NCI-H2107 treated with DMSO at 0.1 percent for 48 hours (cell line): ENCODE measurements around the gene CAP2.
"Not testable (repeated sequence)": the region's sequence is repeated elsewhere in the genome, so short reads cannot be mapped to it uniquely, and the experiment has no call there.

Experiments used
- DNase-seq: peaks from one replicate; lab custom pipeline; 2025; ENCODE audit not compliant: unreplicated experiment; lab: John Stamatoyannopoulos, UW

Gene CAP2

DNA sequence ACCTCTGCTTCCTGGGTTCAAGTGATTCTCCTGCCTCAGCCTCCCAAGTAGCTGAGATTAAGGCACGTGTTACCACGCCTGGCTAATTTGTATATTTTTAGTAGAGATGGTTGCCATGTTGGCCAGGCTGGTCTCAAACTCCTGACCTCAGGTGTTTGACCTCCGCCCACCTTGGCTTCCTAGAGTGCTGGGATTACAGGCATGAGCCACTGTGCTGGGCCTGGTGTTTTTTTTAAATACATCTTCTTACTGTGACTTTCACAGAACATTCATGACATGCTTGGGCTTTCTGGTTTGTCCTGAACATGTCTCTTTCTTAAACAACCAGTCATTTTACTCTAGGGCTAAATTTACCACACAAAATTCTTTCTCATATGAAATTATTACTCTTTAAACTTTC, 172.0 kb downstream of the CAP2 start:
- no peak for DNase-seq

DNA sequence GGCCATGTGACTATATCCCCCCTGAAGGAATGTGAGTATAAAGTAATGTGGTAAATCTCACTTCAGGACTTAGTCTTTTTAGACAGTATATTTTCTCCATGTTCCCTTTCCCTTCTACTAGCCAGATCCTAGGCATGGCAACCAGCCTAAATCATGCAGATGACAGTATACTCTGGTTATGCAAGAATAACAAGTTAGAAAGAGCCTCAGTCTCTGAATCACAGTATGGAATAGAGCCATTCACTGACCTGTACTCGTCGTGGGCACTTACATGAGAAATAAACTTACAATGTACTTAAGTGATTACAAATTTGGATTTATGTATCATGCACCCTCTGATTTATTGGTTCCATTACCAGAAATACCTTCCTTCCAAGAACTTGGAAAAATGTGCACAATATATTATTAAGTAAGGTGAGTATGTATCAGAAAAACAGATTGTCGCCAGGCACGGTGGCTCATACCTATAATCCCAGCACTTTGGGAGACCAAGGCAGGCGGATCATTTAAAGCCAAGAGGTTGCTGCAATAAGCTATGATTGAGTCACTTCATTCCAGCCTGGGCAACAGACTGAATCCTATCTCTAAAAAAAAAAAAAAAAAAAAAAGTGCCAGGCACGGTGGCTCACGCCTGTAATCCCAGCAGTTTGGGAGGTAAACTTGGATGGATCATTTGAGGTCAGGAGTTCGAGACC, 181.6 kb downstream of the CAP2 start:
- no peak for DNase-seq

DNA sequence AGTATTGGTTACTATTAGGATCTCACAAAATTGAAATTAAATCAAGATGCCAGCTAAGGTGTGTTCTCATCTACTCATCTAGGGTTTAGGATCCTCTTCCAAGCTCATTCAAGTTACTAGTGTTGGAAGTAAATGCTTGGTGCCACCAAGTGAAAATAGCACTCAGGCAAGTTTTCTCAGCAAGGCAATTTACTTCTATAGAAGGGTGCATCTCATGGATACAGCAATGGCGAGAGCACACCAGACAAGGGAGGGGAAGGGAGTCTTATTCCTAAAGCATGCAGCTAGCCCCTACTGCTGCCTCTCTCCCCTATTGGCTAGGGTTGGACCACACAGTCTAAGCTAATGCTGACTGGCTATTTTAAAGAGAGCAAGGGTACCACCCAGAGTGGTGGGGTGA, 183.7 kb downstream of the CAP2 start:
- DNase-seq = no peak

GRCh38 chr6:17580518-17581048, 187.2 kb downstream of the CAP2 start:
- DNase-seq = no peak

DNA sequence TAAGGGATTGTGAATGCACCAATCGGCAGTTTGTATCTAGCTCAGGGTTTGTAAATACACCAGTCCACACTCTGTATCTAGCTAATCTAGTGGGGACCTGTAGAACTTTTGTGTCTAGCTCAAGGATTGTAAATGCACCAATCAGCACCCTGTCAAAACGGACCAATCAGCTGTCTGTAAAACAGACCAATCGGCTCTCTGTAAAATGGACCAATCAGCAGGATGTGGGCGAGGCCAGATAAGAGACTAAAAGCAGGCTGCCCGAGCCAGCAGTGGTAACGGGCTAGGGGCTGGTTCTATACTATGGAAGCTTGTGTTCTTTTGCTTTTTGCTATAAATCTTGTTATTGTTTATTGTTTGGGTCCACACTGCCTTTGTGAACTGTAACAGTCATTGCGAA, 187.9 kb downstream of the CAP2 start:
- not testable (repeated sequence) for DNase-seq

GRCh38 chr6:17583811-17584210, 190.4 kb downstream of the CAP2 start:
- DNase-seq = no peak

DNA sequence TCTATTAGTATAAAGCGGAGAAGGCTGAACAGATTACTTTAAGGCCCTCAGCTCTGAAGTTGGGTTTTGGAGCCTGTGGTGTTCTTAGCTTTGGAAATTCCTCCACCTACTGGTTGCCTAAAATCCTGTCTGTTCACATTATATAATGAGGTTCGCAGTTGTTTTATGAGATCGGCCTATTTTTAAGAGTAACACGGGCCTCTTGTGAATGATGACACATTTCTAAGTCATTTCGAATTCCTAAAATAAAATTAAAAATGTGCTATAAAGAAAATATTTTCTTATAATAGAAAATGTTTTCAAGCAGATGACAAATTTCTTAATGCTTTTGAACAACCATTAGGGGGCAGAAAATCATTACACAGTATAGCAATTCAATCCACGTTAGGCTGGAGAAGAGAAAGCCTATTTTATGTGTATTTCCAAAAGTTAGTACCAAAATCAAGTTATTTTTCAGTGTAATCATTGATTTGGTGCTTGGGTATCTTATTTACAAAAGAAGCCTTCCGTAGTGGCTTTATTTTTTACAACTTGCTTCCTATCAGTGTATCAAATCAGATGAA, 190.9 kb downstream of the CAP2 start:
- DNase-seq = peak; percentile 66

DNA sequence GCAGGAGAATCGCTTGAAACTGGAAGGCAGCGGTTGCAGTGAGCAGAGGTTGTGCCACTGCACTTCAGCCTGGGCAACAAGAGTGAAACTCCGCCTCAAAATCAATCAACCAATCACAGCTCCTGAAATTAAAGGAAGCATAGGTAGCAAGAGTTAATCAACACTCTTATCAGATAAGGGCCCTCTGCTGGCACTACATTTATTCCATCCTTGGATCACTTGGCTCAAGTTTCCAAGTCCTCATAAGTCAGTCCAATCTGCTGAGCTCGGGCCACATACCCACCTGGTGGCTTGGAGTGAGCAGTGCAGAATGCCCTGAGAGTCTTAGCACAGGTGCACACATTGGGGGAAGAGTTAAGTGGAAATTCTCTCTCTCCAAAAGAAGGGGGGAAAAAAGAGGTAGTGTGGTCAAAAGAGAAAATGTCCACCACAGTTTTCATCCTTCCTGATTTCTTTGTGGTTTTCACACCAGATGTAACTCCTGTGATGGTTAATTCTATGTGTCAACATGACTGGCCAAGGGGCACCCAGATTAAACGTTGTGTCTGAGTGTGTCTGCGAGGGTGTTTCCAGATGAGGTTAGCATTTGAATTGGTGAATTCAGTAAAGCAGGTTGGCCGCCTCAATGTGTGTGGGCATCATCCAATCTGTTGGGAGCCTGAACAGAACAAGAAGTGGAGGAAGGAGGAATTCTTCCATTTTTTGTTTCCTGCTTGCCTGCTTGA, 192.5 kb downstream of the CAP2 start:
- DNase-seq = no peak

DNA sequence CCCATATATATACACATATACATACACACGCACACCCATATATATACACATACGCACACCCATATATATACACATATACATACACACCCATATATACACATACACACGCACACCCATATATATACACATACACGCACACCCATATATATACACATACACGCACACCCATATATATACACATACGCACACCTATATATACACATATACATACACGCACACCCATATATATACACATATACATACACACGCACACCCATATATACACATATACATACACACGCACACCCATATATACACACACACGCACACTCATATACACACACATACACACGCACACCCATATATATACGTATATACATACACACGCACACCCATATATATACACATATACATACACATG, 193.2 kb downstream of the CAP2 start:
- DNase-seq = not testable (repeated sequence)

DNA sequence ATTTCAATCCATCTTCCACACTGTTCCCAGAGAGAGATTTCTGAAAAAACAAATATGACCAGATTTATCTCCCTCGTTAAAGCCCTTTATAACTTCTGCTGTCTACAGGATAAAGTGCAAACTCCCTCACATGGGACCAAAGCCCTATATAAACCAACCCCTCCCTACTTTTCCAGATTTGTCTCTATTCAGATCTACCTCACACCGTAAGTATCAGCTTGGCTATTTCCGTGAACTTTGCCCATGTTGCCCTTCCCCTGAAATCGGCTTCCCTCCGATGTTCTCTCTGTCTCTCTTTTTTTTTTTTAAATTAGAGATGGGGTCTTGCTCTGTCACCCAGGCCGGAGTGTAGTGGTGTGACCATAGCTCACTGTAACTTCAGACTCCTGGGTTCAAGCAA, 194.6 kb downstream of the CAP2 start:
- no peak for DNase-seq

GRCh38 chr6:17589406-17590096, 196.2 kb downstream of the CAP2 start:
- peak; percentile 15 for DNase-seq

DNA sequence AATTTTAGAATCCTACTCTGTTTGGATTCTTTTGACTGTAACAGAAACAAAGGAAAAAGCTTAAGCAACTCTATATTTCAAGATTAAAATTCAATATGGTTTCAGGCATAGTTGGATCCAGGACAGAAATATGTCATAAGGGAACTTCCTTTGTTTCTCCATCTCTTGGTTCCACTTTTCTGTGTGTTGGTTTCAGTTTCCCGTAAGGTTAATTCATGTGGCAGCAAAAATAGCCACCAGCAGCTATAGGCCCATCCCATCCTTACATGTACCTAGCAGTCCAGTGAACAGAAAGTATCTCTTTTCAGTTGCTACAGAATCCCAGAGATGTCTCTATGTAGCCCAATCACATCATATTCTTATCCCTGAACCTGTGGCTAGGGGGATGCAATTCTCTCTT, 197.9 kb downstream of the CAP2 start:
- DNase-seq = no peak

DNA sequence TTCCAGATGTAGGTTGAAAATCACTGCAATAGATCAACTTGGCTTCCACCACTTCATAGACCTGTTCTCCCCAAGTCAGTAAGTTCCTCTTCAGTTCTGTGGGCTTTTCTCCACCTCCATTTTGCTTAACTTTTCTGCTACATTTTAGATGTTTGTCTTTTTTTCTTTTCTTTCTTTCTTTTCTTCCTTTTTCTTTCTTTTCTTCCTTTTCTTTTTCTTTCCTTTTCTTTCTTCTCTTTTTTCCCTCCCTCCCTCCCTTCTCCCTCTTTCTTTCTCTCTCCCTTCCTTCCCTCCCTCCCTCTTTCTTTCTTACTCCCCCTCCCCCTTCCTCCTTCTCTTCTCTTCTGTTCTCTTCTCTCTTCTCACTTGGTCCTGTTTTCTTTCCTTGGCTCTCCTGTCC, 199.9 kb downstream of the CAP2 start:
- DNase-seq = no peak

- no peak for DNase-seq
Measured at GRCh38 chr6:17596085-17596484, 202.7 kb downstream of the CAP2 start.

- peak; percentile 23 for DNase-seq
Measured at GRCh38 chr6:17599877-17600526, 206.6 kb downstream of the CAP2 start, which contains the start of gene FAM8A1. TSS of gene FAM8A1 (plus strand) at chr6:17600302. CDS start at chr6:17600410, 108 bp downstream.

GRCh38 chr6:17600527-17601385, 207.4 kb downstream of the CAP2 start:
- DNase-seq = no peak

DNA sequence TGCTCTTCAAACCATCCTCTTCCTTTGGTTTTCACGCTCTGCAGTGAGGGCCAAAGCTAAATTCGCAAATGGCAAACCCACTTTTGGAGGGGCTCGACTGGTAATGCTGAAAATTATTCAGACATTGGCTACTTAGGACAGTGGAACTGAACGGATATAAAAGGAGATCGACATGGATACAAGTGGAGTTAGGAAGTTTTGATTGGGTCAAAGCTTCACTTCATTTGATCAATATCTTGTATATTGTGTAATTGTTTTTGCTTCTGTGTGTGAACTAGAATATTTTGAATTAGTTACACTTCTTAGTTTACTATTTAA, 207.9 kb downstream of the CAP2 start:
- no peak for DNase-seq

DNA sequence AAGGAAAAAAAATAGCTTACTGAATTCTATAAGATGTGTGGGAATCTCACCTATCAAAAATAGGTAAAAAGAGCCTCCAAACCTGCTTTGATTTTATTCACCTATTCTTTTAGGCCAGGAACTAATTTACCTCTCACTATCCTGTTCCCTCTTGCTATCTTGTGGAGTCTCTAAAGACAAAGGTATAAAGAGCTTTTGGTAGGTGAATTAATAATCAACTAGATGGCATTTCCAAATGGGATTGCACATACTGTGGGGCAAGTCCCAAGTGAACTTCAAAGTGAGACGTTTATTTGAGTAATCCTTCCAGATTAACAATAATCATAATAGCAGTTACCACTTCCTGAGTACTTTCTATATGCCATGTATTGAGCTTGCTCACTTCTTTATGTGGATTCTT, 209.5 kb downstream of the CAP2 start:
- no peak for DNase-seq

DNA sequence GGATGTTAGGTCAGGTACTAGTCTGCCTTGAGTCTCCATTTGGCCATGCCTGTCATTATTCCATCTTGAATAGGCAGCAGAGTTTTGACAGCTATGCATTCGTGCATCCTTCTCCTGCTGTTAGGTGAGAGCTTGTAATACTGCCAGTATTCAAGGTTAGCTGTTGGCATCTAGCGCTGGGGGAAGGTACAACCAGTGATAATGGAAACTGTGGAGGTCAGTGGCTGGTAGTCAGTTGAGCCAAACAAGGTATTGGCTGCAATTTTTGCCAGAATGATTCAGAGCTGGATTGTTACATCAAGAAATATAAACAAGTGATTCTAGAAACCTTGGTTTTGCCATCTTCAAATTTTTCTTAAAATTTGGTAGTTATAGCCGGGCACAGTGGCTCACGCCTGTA, 213.2 kb downstream of the CAP2 start:
- no peak for DNase-seq
